Measurements from ENCODE around the gene AKAP9. TPM values are rescaled to one million over a fixed set of nuclear protein-coding genes. Genes with fewer than 3 reads are reported as not detected.
"Not testable (repeated sequence)": the region's sequence is repeated elsewhere in the genome, so short reads cannot be mapped to it uniquely, and the experiment has no call there.

AKAP9 gene
- total and polyA plus RNA-seq, 12 donors = 22.7 to 122 (median 54.0) TPM

DNA sequence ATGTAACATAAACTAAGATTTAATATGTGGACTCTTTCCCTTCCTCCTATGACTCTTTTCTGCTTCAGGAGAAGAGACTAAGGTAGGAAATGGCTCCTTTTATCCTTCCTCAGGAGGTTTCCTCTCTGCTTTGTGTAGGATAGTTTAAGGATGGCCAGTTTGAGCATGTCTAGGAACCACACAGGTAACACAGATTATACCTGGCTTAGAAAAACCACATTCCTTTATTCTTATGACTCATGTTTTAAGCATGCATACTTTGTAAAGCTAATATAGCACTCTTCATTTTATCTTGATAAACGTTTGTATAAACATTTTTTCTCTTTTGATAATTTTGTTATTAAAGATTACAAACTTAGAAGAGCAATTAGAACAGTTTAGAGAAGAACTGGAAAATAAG, 135.8 kb downstream of the AKAP9 start:
- Histone ChIP-seq H3K27ac (no peak overlapping the region), H3K4me1 (replicated peaks in 1 of 2) (peaks cover 0 to 11% of the 10 kb centered on the region in 2 donors), H3K4me3 (no peak overlapping the region), H3K9me3 (replicated peaks in 1 of 3) (no peaks in the 10 kb centered on the region), H3K27me3 (no peaks in the 10 kb centered on the region), H3K36me3 (replicated peaks in 1 of 2) (peaks cover 0 to 20% of the 10 kb centered on the region in 2 donors)
- TF ChIP-seq POLR2A (IDR thresholded peaks at IDR 0.05) = no peak
- TF ChIP-seq, protein P1, sequence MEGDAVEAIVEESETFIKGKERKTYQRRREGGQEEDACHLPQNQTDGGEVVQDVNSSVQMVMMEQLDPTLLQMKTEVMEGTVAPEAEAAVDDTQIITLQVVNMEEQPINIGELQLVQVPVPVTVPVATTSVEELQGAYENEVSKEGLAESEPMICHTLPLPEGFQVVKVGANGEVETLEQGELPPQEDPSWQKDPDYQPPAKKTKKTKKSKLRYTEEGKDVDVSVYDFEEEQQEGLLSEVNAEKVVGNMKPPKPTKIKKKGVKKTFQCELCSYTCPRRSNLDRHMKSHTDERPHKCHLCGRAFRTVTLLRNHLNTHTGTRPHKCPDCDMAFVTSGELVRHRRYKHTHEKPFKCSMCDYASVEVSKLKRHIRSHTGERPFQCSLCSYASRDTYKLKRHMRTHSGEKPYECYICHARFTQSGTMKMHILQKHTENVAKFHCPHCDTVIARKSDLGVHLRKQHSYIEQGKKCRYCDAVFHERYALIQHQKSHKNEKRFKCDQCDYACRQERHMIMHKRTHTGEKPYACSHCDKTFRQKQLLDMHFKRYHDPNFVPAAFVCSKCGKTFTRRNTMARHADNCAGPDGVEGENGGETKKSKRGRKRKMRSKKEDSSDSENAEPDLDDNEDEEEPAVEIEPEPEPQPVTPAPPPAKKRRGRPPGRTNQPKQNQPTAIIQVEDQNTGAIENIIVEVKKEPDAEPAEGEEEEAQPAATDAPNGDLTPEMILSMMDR (IDR thresholded peaks at IDR 0.05) = no peak
- intact Hi-C loops (cut with DNase I) = no loop called here
- DNase-seq = no peak
- WGBS, 4 donors = 27 to 38% (median 33%) methylated on average over 1 of the region's 1 CpG

DNA sequence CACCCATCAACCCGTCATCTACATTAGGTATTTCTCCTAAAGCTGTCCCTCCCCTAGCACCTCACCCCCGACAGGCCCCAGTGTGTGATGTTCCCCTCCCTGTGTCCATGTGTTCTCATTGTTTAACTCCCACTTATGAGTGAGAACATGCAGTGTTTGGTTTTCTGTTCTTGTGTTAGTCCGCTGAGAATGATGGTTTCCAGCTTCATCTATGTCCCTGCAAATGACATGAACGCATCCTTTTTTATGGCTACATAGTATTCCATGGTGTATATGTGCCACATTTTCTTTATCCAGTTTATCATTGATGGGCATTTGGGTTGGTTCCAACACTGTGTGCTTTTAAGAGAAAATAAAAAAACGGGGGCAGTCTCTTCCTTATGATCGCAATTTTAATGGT, 143.3 kb downstream of the AKAP9 start:
- DNase-seq; H3K9me3 ChIP-seq (replicated peaks in 1 of 3); H3K27me3 ChIP-seq; H3K4me3 ChIP-seq; H3K27ac ChIP-seq; intact Hi-C loops (cut with DNase I); H3K4me1 ChIP-seq (replicated peaks in 1 of 2): not testable (repeated sequence)
- WGBS, 4 donors = 96 to 98% (median 97%) methylated on average over 6 of the region's 6 CpGs
- peaks cover 0 to 45% of the 10 kb centered on the region in 2 donors for H3K36me3 ChIP-seq (replicated peaks in 1 of 2)

DNA sequence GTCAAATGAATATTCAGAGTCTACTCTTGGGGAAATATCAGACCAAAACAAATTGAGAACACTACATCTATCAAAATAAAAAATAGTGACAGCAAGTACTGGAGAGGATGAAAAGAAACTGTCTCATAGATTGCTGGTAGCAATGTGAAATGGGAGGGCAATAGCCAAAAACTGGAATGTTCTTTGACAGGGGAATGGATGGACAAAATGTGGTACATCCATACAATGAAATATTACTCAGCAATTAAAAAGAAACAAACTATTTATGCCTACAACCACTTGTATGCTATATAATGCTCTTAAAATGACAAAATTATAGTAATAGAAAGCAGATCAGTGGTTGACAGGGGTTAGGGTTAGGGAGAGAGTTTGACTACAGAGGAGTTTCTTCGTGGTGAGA, 147.6 kb downstream of the AKAP9 start:
- peaks cover 0 to 69% of the 10 kb centered on the region in 2 donors for H3K36me3 ChIP-seq (replicated peaks in 1 of 2)
- H3K4me3 ChIP-seq = no peak overlapping the region
- TF ChIP-seq, protein P1 (IDR thresholded peaks at IDR 0.05) = no peak
- no peak for TF ChIP-seq POLR2A (IDR thresholded peaks at IDR 0.05)
- H3K4me1 ChIP-seq (replicated peaks in 1 of 2) = no peaks in the 10 kb centered on the region
- H3K27me3 ChIP-seq = no peaks in the 10 kb centered on the region
- DNase-seq = no peak
- no peak overlapping the region for H3K27ac ChIP-seq
- WGBS, 4 donors = 91 to 100% (median 96%) methylated on average over 1 of the region's 1 CpG
- intact Hi-C loops (cut with DNase I) = no loop called here
- no peaks in the 10 kb centered on the region for H3K9me3 ChIP-seq (replicated peaks in 1 of 3)

DNA sequence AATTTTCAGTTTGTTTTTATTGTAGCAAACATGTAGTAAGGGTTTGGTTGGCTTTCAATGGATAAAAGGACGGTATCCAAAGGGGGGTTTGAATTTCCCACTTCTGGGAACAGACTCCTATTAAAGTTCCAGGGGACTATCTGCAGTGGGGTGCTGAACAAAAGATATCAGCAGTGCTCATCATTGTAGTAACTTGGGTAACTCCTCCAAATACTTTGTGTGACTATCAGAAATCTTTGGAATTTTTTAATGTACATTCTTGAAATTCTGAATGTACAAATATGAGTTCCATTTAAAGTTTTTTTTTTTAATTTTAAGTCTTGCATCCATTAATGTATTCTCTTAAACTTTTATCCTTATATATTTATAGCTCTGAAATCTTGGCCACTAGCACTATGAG, 151.5 kb downstream of the AKAP9 start:
- no peaks in the 10 kb centered on the region for H3K27me3 ChIP-seq
- no peak for TF ChIP-seq POLR2A (IDR thresholded peaks at IDR 0.05)
- TF ChIP-seq, protein P1 (IDR thresholded peaks at IDR 0.05) = no peak
- no peaks in the 10 kb centered on the region for H3K9me3 ChIP-seq (replicated peaks in 1 of 3)
- no peak overlapping the region for H3K27ac ChIP-seq
- H3K4me3 ChIP-seq = no peak overlapping the region
- H3K4me1 ChIP-seq (replicated peaks in 1 of 2) = no peaks in the 10 kb centered on the region
- WGBS, 4 donors = 86 to 100% (median 94%) methylated on average over 1 of the region's 1 CpG
- DNase-seq = no peak
- H3K36me3 ChIP-seq (replicated peaks in 1 of 2) = peaks cover 0 to 67% of the 10 kb centered on the region in 2 donors
- intact Hi-C loops (cut with DNase I) = loop anchor here in 1 of 2 donors (10.0 kb wide), 1 partner anchor 143 kb away; no protein-coding TSS in a partner anchor

DNA sequence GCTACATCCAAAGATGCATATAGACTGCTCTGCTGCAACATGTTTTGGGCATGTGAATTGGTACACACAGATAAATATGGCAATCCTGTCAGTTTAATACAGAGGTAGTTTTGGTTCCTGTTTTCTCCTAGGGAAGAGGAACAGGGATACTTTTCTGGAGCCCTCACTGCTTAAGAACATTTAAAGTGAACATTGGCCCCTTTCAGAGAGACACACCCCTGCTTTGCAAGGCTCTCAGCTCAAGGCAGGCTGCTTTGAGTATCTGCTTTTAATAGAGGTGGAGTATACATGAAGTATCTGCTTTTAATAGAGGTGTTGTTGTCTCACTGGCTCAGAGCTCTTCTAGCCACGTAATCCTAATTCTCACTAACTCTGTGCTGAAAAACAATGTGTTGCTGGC, 154.7 kb downstream of the AKAP9 start:
- 87 to 100% (median 90%) methylated on average over 1 of the region's 1 CpG for WGBS, 4 donors
- no peaks in the 10 kb centered on the region for H3K9me3 ChIP-seq (replicated peaks in 1 of 3)
- H3K4me1 ChIP-seq (replicated peaks in 1 of 2) = no peaks in the 10 kb centered on the region
- intact Hi-C loops (cut with DNase I) = loop anchor here in 1 of 2 donors (10.0 kb wide), 1 partner anchor 139 kb away; no protein-coding TSS in a partner anchor
- no peak for DNase-seq
- peaks cover 0 to 77% of the 10 kb centered on the region in 2 donors for H3K36me3 ChIP-seq (replicated peaks in 1 of 2)
- no peak for TF ChIP-seq POLR2A (IDR thresholded peaks at IDR 0.05)
- TF ChIP-seq, protein P1 (IDR thresholded peaks at IDR 0.05) = no peak
- no peak overlapping the region for H3K27ac ChIP-seq
- no peak overlapping the region for H3K4me3 ChIP-seq
- no peaks in the 10 kb centered on the region for H3K27me3 ChIP-seq
